Dedifferentiated amniotic fluid mesenchymal stem cell (primary cell): ENCODE results near the gene BCR.
A peak's percentile ranks its signal among the peaks of the same experiment; 100 is the strongest.

ENCODE experiments used
- DNase-seq: peaks from one replicate; pipeline ENCODE4 v3.0.0-alpha.2; 2016; ENCODE audit errors: extremely low spot score

Gene BCR

DNA sequence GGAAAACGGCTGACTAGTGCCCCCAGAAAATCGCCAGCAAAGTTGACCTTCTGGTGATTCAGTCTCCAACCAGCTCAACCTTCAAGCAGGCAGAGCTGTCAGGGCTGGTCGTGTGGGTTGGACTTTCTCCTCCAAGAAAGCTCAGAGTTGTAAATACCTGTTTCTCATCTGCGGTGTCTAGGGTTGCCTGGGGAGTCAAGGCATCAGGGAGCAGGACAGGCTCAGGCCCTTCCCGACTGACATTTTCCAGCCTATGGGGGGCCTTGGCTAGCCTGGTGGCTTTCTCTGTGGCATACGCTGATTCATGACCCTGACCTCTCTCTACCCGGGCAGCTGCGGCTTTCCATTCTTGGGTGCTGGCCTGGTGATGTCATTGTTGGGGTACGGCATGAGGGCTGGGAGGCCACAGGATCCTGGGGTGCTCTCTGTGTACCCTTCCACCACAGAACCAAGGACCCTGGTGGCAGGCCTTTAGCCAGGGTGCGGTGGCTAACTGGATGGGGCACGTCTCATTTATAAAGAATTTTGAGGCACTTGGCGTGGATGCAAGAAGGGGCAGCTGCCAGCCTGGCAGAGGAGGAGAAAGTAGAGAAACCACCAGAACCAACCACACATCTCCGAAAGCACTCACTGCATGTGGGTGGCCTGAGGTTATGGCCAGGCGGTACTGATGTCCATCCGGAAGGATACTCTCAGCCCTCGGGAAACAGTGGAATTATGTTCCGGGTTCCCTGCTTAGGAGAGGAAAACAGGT lies 64.9 kb downstream of the BCR start:
- DNase-seq = no peak

DNA sequence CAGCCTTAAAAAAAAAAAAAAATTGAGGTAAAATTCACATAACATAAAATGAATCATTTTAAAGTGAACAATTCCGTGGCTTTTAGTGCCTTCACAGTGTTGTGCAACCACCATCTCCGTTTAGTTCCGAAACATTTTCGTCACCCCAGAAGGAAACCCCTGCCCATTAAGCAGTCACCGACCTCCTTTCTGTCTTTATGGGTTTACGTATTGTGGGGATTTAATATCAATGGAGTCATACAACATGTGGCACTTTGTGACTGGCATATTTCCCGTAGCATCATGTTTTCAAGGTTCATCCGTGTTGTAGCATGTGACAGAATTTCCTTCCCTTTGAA lies 65.5 kb downstream of the BCR start:
- DNase-seq = no peak

DNA sequence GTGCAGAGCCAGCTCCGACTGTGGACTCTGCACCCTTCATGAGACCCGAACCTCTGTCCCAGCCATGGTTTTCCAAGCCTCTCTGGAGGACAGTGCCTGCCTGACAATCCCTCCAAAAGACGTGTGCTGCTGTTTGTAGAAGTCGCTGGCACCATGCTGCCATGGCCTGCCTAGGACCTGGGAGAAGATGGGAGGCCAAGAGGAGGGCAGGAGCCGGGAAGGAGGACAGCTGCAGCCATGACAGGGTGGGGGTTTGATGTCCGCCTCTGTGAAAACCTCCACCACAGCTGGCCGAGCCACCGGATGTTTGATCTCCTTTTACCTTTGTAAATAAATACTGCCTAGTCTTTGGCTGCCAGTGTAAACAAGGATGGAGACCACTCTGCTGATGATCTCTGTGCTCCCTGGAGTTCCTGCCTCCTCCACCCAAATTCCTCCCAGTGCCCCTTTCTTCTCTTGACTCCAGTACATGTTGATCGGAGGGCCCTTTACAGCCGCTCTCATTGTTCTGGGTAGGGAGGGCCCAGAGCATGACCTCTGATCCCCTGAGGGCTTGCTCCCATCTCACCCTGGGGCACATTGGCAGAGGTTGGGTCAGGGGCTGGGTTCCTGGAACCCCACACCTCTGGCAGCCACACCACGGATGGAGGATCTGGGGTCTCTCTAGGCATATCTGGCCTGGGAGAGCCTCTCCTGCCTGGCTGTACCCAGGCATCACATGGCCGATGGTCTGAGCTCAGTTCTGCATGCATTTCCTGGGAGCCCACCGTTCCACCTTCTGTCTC lies 66.9 kb downstream of the BCR start:
- no peak for DNase-seq

DNA sequence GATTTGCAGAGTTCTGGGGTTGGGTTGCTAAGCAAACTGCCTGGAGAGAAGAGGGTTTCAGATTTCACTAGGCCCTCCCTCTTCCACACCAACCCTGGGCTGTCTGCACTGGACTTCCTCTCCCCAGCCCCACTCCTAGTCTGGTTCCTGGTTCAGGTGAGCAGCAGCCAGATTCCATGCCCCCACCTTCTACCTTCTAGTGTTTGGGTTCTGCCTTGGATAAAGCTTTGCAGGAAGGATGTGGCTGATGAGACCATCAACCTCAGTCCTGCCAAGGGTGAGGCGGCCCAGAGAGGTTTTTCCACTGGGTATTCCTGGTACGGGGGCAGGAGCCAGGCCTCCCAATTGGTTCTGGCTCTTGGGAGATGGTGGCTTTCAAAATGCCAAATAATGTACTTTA lies 68.3 kb downstream of the BCR start:
- peak; percentile 52 for DNase-seq

DNA sequence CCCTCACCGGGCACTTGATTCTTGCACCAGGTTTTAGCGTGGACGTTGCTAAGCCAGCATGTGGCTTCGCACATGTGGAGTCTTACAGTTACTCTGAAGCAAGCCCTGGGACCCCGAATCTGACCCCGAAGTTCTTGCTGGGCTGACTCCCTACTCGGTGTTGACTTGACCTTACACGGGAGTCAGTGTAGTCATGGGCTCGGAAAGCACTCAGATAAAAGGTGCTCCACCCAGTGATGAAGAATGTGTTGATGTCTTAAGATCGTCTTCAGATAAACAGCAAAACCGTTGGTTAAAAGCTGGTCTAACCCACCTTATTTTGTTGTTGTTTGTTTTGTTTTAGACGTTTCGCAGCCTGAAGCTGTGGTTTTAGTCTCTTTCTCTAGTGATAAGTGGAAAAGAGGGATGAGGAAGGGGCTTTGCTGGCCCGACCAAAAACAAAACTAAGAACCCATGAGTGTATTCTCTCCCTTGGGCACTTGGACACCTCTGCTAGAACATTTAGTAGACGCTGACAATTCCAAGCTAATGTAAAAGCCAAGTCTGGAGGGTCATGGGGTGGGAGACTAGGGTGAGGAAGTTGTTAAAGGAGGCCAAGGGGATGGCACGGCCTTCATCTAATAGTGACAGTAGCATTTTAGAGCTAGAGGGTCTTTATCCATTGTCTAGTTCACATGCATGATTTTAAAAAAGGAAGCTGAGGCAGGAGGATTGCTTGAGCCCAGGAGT lies 69.9 kb downstream of the BCR start:
- DNase-seq = no peak

DNA sequence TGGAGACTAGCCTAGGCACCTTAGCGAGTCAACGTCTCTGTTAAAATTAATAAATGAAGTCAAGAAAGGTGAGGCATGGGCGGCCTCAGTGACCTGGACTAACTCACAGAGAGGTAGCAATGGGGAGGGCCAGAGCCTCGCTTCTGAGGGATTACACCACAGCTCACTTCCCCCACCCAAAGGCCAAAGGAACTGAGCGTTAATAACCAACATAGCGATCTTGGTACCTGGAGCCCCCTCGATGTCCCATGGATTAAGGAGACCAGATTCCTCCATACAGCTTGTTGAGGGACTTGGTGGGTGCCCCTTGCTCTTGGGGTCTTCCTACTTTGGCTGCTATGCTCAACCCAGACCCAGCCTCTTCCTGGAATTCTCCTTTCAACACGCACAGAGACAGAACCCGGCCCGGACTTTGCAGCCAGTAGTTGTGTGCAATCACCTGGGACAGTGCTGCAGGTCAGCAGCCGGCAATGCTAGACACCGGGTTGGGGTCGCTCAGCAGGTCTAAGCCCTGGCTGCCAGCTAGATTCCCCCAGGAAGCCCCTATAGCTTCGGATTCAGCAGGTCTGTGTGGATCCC lies 70.6 kb downstream of the BCR start:
- no peak for DNase-seq

DNA sequence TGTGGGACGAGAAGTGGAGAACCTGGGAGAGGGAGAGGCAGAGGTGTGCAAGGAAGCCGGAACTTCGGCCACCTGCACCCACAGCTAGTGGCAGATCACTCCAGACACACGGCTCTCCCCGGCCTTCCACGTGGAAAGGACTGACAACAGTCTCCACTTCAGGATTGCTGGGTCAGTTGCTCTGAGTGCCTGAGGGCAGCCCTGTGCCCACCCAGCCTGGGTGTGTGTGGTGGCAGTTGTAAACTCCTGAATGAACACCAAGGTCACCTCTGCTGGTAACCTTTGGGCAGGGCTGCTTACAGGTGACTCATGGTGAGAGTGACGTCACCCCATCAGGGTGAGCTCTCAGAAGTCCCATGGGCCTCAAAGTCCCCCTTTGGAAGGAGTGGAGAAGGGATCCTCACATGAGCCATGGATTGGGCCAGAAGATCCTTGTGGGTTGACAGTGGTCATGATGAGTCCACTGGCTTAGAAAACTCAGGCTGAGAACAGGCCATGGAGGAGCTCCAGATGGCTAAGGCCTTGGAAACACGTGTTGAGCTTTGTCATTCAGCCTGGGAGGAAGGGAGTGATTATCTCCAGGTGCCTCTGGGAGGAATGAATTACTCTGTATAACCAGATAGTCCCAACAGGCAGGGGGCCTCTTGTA lies 71.3 kb downstream of the BCR start:
- no peak for DNase-seq

DNA sequence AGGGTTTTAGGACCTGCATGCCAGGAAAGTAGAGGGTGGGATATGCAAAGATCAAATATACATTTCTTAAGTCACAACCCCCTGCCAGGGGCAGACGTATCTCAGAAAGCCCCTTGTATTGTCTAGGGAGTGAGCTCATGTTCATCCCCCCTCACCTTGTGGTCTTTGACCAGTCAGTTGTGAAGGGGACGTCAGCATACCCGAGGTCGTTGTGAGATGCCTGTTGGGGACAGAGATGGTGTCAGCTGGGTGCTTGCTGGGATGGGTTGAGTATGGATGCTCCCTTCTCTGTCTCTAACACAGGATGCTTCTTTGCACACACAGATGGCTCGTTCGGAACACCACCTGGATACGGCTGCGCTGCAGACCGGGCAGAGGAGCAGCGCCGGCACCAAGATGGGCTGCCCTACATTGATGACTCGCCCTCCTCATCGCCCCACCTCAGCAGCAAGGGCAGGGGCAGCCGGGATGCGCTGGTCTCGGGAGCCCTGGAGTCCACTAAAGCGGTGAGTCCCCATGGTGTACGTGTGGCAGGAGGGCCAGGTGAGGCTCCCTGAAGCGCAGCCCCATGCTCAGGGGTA lies 73.3 kb downstream of the BCR start:
- DNase-seq = no peak

DNA sequence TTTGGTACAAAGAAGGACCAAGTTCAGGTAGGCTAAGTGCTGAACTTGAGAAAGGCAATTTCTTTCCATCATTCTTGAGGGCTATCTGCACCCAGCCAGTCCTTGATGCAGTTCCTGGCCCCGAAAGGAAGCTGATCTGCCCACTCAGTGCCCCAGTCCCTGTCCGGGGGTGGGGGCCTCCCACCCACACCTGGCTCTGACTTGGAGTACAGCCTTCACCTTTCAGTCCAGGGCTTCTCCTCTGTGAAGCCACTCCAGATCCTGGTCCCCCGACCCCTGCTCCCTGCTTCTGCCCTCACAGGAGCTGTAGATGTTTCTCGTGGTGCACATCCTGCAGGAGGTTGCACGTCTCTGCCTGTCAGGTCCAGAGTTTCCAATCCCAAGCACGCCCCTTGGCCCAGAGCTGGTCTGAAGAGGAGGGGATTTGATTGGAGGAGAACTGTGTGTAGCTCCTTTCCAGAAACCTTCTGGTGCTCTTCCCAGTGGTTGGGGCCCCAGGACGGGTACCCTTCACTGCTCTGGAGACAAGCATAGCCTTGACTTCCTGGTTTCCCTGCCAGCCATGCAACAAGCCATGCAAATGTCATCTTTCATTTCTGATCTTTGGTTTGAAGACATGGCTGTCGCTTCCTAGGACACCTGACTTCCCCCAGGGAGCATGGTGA lies 75.3 kb downstream of the BCR start:
- DNase-seq = no peak

DNA sequence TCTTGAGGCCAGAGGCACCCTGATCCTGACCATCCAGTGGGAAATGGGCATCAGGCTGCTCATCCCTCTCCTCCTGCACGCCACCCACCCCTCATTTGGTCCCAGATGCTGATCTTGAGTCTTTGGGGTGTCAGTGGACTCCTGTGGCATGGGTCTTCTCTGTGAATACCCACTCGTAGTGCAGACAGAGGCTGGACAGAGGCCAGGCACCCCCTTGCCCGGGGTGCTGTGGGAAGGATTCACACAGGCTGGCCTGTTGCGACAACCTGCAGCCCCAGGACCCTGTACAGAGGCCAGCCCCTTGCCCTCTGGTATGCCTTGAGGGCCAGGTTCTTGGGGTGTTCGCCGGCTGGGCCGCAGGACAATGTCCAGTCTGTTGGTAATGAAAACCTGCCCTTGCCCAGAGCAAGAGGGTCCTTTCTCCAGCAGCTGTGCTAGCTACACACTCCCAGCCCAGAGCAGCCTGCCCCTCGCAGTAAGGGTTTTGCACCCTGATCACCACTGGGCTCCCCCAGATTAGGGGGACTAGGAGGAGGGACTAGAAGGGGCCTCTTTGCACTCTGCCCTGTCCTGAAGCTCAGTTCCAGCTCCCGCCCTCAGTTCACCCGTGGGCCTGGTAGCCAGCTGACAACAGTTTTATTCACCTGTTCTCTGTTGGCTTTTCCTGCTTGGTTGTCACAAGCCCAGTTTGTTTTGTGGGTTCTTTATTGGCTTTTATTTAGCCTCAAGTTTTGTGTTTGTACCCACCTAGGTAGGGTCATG lies 76.0 kb downstream of the BCR start:
- DNase-seq = no peak

DNA sequence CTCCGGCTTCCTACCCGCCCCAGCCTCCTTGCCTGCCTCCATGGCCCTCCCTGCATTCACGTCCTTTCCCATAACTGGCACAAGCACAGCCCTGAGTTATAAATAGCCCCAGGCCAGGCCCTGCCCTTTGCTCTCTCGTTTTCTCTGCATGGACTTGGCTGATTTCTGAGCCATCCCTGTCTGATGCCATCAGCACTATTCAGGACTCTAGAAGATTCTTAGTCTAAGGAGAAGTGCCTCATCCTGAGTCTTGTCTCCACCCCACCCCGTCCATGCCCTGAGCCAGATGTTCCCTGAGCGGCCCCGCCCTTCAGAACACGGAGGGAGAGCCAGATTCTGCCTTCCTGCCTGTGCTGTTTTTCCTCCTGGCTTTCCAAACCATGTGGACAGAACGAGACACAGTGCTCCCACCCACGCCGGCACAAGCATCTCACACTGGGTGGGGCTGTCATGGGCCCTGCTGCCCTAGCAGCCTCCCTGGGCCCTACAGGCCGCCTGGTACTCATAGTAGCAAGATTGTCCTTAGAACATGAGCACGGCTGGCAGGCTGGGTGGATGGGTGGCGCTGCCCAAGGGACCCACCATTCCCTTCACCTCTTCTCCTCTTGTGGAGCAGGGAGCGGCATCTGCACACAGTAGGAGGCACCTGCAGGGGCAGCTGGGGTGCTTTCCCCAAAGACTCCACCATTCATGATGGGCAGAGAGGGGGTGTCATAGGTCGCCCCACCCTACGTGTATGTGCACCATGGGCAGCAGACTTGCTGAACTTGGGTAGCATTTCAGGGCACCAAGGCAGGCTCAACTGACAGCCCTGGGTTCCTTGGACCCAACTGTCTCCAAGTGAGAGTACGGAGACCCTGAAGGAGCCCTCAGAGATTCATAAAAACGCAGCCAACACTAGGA lies 76.9 kb downstream of the BCR start:
- peak; percentile 52 for DNase-seq

DNA sequence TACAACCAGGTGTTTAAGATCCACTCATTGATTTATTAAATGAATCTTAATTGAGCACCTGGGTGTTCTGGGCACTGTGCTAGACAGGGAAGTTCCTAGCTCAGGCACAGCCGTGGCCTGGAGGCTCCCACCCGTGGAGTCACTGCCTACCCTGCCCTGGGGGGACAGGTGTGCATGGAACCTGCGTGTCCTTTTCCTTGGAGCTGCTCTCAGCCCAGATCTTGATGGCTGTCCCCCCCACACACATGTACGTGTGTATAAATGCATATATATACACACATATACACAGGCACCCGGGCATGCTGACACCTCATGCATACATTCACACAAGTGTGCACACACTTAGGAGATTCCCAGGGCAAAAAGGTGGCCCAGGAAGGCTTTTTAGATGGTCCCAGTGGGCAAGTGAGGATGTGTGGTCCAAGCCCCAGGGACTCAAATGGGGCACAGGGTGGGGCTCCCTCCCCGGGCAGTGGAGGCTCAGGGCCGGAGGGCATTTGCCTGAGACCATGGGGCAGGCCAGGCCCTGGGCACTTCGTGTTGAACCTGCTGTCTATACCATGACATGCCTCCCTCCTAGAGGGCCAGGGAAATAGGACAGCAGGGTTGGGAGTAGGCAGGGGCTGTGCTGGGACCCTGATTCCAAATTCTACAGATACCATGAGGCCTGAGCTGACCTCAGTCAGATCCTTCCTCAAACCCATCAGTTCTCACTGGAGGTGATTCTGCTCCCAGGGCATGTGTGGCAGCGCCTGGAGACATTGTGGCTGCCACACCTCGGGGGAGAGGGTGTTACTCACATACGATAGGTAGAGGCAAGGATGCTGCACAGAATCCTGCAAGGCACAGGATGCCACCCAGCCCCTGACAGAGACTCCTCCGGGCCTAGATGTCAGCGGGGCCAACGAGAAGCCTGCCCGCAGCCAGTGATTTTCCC lies 77.8 kb downstream of the BCR start:
- no peak for DNase-seq

DNA sequence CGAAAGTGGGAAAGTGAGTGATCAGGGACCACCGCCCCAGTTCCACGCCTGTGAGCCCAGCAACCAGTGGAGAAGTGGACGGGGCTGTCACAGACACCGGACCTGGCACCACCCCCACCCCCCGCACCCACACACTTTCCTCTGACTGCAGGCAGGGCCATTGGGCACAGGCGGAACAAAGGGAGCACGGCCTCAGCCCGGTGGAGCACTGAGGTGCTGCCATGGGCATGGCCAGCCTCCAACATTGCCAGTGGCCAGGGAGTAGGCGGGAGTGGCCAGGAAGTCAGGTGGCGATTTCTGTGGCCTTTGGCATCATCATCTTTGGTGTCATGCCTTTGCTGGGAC lies 78.5 kb downstream of the BCR start:
- no peak for DNase-seq

DNA sequence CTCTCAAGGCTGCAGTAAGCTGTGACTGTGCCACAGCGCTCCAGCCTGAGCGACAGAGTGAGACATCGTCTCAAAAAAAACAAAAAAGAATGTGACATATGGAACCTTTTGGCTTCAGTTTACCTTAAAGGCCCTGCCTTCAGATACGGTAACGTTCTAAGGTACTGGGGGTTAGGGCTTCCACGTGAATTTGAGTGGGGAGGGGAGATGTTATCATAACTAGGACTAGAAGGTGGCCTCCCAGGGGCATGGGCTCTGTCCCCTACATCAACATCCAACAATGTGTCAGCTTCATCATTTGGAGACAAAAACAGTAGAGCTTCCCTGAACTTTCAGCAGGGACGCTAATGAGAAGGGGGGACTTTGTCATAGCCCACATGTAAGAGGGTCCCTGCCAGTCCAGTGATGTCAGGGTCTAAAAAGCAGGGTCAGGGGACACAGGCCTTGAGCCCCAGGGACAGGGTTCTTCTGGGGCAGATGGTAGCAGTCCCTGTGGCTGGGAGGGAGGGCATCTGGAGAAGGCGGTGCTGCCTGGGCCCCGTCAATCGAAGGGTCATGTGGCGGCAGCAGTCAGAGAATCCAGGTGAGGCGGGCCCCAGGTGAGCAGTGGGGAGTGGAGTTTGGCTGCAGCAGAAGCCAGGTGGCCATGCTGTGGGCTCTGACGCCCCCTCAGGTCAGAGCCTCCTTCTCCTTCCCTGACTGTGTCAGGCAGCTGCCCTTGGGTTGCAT lies 79.8 kb downstream of the BCR start:
- DNase-seq = no peak

DNA sequence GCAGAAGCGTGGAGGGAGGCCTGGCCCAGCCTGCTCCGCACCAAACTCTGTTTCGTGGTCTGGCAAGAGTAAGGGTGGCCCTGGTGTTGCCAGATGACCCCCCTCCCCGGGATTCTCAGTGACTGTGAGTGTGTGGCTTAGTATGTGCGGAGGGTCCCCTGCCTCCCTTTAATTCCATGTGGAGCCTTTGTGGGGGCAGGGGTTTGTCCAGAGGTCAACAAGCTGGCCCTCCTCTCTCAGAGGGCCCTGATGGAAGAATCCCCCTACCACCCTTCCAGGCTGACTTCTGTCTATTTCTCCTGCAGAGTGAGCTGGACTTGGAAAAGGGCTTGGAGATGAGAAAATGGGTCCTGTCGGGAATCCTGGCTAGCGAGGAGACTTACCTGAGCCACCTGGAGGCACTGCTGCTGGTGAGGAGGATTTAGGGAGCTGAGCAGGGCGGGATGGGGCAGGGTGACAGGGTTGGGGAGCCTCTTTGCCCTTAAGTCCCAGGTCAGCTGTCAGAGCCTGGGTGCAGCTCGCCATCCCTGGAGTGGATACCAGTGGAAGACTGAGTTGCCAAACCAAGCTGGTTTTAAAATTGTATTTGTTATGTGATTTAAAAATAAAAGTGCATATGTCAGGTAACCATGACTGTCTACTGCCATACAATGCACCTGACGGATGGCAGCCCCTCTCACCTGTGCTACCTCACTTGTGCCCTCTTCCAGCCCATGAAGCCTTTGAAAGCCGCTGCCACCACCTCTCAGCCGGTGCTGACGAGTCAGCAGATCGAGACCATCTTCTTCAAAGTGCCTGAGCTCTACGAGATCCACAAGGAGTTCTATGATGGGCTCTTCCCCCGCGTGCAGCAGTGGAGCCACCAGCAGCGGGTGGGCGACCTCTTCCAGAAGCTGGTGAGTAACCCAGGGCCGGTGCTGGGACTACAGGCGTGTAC lies 80.6 kb downstream of the BCR start:
- no peak for DNase-seq

DNA sequence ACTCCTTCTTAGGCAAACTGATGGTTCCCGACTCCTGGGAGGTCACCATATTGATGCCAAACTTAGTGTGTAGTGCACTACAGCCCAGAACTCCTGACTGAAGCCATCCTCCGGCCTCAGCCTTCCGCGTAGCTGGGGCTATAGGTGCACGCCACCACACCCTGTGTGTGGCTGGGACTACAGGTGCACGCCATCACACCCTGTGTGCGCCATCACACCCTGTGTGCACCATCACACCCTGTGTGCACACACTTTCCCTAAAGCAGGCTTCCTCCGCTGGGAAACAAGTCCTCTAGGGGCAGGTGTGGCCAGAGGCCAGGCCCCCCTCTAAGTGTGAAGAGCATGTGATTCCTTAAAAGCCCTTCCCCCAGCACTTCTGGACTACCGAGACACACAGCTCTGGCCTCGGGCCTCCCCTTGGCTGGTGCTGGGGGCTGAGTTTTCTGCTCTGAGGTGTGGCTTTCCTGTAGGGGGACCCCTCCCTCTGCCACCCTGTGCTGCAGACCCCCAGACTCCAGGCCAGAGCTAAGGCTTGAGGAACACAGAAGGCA lies 81.7 kb downstream of the BCR start:
- DNase-seq = no peak
